ENCODE measurements around the gene GEMIN5. TPM values are rescaled to one million over a fixed set of nuclear protein-coding genes. Genes with fewer than 3 reads are reported as not detected.

GEMIN5 gene
- total RNA-seq, 1 experiment from 2014 or later = 35.8 TPM

GRCh38 chr5:154944716-154945115 lies 6.7 kb upstream of the GEMIN5 start:
- no peak overlapping the region for H3K27ac ChIP-seq (ENCODE audit: insufficient read length, low read depth, low read length)
- Mint-ChIP-seq H3K36me3 (ENCODE audit: insufficient read depth in 1 of 3, low read depth in 3 of 3) (peaks cover 0 to 4% (median 0%) of the 10 kb centered on the region in 3 experiments; a peak in 2 of 7 replicates), H3K27ac (no peak overlapping the region), H3K4me1 (peaks cover 4 to 6% of the 10 kb centered on the region in 2 experiments), H3K27me3 (ENCODE audit: low read depth) (no peaks in the 10 kb centered on the region), H3K4me3 (no peak overlapping the region), H3K9me3 (no peaks in the 10 kb centered on the region)
- H3K9me3 ChIP-seq (ENCODE audit: control insufficient read depth, low read depth, low read length) = no peaks in the 10 kb centered on the region
- no peaks in the 10 kb centered on the region for H3K27me3 ChIP-seq (ENCODE audit: insufficient read depth, low read length)
- no peak overlapping the region for H2AFZ ChIP-seq (ENCODE audit: low read length)
- H2BK15ac ChIP-seq (ENCODE audit: low read depth, low read length) = no peak overlapping the region
- peaks cover 8% of the 10 kb centered on the region; the same call in 1 of the 2 replicates for H3K79me2 ChIP-seq (ENCODE audit: insufficient read depth, low read length)
- H3T11ph ChIP-seq (ENCODE audit: low read length) = no peak overlapping the region
- H3K9ac ChIP-seq (ENCODE audit: extremely low read depth, insufficient read length, low read length) = no peak overlapping the region
- H4K91ac ChIP-seq (ENCODE audit: insufficient read length, low read depth, low read length) = no peak overlapping the region
- no peak overlapping the region for H3K14ac ChIP-seq (ENCODE audit: insufficient read depth, low read length)
- DNase-seq = no peak
- no peak overlapping the region for H3K23ac ChIP-seq (ENCODE audit: insufficient read length, low read depth, low read length)
- H3K4me1 ChIP-seq (ENCODE audit: insufficient read depth, low read length) = no peaks in the 10 kb centered on the region
- H3K18ac ChIP-seq (ENCODE audit: insufficient read length, low read depth, low read length) = no peak overlapping the region
- no peak overlapping the region for H2BK12ac ChIP-seq (ENCODE audit: insufficient read length, low read depth, low read length)
- TF ChIP-seq, protein P1, sequence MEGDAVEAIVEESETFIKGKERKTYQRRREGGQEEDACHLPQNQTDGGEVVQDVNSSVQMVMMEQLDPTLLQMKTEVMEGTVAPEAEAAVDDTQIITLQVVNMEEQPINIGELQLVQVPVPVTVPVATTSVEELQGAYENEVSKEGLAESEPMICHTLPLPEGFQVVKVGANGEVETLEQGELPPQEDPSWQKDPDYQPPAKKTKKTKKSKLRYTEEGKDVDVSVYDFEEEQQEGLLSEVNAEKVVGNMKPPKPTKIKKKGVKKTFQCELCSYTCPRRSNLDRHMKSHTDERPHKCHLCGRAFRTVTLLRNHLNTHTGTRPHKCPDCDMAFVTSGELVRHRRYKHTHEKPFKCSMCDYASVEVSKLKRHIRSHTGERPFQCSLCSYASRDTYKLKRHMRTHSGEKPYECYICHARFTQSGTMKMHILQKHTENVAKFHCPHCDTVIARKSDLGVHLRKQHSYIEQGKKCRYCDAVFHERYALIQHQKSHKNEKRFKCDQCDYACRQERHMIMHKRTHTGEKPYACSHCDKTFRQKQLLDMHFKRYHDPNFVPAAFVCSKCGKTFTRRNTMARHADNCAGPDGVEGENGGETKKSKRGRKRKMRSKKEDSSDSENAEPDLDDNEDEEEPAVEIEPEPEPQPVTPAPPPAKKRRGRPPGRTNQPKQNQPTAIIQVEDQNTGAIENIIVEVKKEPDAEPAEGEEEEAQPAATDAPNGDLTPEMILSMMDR (conservative IDR thresholded peaks at IDR 0.05) = no peak
- no peak overlapping the region for H4K5ac ChIP-seq (ENCODE audit: insufficient read length, low read depth, low read length)
- H3K79me1 ChIP-seq (ENCODE audit: insufficient read depth, low read depth, low read length, poor library complexity, severe bottlenecking) = no peaks in the 10 kb centered on the region
- no peak overlapping the region for H4K8ac ChIP-seq (replicated peaks; ENCODE audit: insufficient read length, low read depth, low read length)
- no peaks in the 10 kb centered on the region for H4K20me1 ChIP-seq (ENCODE audit: control insufficient read depth, insufficient read depth, insufficient read length)
- no peak overlapping the region for H2BK20ac ChIP-seq (ENCODE audit: low read depth, low read length, poor library complexity, severe bottlenecking)
- no peak overlapping the region for H2BK120ac ChIP-seq (ENCODE audit: low read depth, low read length, poor library complexity, severe bottlenecking)
- H2AK5ac ChIP-seq (ENCODE audit: insufficient read length, low read length) = no peak overlapping the region
- no peak overlapping the region for H3K4me2 ChIP-seq (ENCODE audit: insufficient read depth, insufficient read length, low read length)
- H3K56ac ChIP-seq (ENCODE audit: insufficient read length, low read depth, low read length) = no peak overlapping the region
- no peak overlapping the region for H3K4ac ChIP-seq (ENCODE audit: low read depth, low read length)
- H2BK5ac ChIP-seq (ENCODE audit: insufficient read length, low read length) = no peak overlapping the region
- peaks cover 4% of the 10 kb centered on the region for H3K23me2 ChIP-seq (ENCODE audit: insufficient read length, low read depth, low read length, poor library complexity, severe bottlenecking)
